ELF-1 (cell line): ENCODE results near the gene GSG1L.

ENCODE experiments used
- DNase-seq: peaks from one replicate; pipeline ENCODE4 v3.0.0-alpha.2; 2016; ENCODE audit warnings: low read depth, low spot score

GSG1L gene

DNA sequence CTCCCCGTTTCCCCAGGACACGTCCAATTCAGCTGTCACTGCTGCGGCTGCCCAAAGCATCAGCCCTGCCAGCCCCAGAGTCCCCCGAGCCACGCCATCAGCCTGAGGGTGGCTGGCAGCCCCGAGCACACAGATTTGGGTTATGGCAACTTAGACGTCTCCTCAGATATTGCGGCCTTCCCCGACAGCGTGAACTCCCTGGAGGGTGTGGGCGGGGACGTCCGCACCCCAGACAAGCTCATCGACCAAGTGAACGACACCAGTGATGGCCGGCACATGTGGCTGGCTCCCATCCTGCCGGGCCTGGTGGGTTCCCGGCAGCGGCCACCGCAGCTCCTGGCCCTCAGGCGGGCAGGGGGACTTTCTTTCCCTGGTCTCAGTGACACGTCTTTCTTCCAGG lies 288.7 kb downstream of the GSG1L start:
- DNase-seq: no peak

GRCh38 chr16:27773344-27773743 lies 290.2 kb downstream of the GSG1L start:
- no peak for DNase-seq

DNA sequence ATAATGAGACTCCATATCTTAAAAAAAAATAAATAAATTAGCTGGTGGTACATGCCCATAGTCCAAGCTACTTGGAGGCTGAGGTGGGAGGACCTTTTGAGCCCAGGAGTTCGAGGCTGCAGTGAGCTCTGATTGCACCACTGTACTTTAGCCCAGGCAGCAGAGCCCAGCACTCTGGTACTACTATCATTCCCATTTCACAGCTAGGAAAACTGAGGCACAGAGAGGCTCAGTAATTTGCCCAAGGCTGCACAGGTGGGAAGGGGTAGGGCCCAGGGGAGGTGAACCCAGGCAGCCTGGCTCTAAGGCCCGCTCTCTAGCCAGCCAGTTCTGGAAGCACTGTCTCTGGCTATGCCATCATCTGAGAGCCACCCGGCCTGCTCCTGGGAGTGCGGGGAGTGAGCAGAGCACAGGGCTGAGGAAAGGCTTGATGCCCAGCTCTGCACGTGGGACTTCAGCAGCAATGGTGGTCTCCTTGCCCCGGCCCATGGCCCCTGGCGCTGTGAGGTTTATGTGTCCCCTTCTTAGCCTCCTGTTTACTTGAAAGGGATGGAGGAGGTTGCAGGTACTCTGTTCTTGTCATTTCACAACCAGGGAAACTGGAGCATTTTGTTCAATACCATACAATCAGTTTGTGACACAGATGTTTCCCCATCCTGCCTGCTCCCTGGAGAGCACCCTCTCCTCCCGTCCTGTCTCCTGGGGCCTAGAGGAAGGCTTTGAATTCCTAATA lies 291.3 kb downstream of the GSG1L start:
- no peak for DNase-seq

- no peak for DNase-seq
Measured at GRCh38 chr16:27771201-27771910, 292.2 kb downstream of the GSG1L start.

DNA sequence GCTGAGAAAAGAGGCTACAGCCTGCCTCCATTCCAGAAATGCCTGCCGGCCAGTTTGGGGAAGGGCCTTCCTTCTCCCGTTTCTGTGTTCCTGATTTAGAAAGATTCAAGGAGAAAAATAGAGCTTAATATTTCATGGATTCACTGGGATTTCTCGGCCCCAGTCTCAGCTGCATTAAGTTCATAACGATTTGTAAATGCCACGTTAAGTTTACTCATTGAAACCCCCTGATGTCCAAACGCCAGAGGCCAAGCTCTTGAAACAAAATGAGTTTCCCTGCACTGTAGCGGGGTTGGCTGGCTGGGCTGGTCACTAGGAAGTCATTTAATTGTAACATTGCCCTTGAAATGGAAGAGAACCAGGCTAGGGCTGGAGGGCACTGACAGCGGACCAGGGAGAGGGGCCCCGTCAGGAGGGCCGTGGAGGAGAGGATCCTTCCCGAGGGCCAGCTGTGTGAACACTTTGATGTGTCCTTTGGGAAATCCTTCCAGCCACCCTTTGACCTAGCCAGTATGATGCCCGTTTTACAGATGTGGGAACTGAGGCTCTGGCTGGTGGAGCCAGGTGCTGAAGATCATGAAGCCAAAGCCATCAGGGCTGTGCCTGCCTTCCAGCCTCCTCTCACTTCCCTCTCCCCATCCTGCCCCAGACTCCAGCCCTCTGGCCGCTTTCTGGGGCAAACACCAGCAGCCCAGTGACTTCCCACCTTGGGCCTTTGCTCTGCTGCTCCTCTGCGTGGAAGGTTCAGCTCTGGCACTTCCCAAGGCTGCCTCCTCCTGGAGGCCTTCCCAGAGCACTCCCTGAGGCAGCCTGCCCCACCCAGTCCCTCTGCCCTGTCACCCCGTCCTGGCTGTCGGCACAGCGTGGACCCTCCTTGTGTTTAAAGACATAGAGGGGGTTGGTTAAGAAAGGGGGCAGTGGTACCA lies 293.0 kb downstream of the GSG1L start:
- no peak for DNase-seq

- peak; percentile 67 for DNase-seq
Measured at GRCh38 chr16:27769561-27770255, 293.8 kb downstream of the GSG1L start.

DNA sequence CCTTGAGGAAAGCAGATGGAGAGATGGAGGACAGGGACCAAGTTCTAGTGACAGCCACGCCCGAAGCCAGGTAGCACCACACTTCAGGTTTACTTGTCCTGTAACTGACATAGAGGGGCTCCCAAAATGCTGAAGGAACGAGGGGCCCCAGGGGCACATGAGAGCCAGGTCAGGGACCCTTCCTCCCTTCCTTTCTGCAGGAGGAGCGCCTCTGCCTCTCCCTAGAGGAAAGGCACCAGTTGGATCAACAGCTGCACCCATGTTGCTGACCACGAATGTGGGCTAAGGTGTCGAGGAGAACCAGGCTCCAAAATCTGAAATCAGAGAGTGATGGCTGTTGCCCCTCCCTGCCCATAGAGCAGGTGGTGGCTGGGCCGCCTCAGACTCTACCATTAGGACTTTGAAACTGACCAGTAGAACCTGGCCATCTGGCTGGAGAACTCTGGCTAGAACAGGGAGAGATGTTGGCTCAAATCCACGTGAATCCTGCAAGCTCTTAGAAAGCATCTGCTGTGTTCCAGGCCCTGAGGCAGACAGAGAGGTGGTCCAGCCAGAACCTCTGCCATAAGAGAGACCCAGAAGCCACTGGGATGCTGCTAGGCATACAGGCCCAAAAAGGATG lies 294.8 kb downstream of the GSG1L start:
- DNase-seq: no peak

DNA sequence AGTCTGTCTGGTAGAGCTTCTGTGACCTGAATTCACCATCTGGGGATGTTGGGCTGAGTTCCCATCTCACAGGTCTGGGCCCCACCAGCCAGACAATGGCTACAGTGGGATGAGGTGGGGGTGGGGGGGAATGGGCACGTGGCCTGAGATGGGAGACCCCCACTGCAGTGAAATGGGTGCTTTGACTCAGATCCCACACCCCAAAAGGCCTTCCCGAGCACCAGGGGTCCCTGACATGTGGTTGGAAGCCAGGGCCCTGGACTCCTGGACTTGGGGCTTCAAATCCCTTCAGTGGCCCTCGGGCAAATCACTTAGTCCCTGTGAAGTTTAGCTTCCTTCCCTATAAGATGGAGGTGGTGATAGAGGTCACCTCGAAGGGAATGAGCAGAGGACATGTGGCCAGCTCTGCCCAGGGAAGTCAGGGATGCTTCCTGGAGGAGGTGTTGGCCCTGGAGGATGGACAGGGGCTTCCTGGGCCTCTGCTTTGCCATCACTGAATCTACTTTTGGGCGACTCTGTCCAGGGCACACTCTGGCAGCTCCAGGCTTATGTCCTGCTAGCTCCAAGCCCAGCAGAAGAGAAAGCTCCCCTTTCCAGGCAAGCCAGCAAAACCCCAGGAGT lies 295.4 kb downstream of the GSG1L start:
- DNase-seq: no peak

GRCh38 chr16:27767081-27767480 lies 296.4 kb downstream of the GSG1L start:
- DNase-seq: no peak

- DNase-seq: no peak
Measured at GRCh38 chr16:27766236-27766925, 297.1 kb downstream of the GSG1L start.

DNA sequence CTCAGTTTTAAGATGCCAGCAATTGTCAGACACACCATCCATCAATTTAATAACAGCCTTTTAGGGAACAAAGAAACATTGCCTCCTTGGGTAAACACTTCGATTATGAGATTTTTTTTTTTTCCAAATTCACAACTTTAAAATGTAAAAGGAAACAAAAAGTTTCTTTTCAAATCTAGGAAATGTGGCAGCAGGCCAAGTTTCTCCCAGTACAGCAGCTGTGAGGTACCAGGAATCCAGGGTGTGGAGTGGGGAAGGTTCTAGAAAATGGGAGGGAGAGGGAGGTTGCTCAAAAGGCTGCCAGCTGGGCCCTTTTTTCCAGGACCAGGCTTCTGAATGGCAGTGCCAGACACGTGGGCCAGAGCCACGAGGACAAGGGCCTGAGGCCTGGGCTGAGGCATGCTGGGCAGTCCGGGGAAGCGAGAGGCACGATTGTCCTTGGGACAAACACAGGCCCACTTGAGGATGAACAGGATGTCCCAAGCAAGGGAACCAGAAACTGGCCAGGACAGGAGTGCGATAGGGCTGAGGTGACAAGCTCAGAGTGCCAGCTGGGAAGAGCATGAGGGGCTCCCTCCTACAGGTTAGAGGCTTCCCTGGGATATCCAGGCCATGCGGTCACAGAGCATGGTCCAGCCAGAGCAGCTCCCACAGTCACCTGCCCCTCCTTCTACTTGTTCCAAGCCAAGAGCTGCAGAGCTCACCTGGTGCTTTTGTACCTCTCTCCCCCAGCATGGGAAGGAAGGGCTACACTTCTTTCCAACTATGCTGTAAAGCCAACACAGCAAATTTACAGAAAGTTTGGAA lies 298.4 kb downstream of the GSG1L start:
- no peak for DNase-seq

GRCh38 chr16:27764427-27764826 lies 299.1 kb downstream of the GSG1L start:
- no peak for DNase-seq

GRCh38 chr16:27762441-27762840 lies 301.1 kb downstream of the GSG1L start:
- no peak for DNase-seq

DNA sequence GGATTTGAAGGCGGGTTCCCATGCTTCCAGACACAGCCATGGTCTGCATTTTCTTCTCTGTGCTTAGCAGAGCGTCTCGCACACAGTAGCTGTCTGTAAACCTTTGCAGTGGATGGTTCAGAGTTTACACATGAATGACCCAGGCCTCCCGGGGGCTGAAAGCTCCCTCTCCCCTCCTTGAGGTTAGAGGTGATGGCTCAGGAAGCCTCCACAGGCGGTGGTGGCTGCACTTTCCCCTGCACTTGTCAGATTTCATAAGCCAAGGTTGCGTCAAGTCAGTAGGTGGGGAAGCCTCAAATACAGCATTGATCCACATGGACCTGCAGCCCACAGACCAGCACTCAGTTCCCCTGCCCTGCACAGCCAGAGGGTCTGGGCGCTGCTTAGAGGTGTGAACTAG lies 301.7 kb downstream of the GSG1L start:
- DNase-seq: no peak

DNA sequence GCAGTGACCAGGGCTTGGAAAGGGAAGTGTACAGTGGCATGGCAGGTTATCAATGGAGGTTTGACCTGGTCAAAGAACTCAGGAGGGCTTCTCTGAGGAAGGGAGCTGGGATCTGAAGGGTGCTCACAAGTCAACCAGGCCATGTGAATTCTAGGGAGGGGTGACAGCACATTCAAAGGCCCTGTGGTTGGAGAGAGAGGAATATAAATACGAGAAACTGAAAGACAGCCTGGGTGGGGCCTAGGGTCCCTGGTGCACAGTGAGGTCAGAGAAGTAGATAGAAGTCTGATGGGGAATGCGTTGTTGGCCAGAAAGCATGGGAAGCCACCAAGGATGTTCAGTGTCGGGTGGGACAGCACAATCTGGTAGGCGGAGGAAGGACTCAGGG lies 302.7 kb downstream of the GSG1L start:
- no peak for DNase-seq

DNA sequence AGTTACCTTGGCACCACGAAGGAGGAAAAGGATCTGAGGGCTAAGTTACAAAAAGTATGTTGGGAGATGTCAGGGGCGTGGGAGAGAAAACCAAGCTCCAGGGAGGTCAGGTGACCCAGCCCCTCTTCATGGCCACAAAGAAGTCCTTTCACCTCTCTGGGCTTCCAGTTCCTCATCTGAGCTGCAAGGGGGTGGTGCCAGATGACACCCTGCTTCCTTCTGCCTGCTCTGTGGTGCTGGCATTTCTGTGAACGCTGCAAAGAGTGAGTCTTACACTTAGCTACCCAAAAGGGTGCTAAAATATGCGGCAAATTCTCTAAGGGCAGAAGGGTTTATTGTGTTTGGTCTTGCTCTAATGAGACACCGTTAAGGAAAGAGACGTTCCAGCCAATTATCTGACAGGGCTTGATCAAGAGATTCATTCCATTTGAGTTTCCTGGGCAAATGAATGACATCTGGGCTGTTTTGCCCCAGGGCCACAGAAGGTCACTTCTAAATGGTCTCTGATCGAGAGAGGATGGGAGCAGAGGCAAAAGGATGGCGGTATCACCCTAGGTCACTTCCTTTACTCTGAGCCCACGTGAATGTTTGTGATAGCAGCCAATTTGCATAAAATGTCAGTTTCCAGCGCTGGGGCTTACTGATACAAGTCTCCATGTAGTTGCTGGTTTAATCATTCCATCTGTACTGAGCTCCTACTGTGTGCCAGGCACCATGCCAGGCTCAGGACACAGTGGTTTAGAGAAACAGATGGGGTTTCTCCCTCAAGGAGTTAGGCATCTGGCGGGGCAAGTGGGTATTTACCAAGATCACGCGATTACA lies 303.3 kb downstream of the GSG1L start:
- no peak for DNase-seq

DNA sequence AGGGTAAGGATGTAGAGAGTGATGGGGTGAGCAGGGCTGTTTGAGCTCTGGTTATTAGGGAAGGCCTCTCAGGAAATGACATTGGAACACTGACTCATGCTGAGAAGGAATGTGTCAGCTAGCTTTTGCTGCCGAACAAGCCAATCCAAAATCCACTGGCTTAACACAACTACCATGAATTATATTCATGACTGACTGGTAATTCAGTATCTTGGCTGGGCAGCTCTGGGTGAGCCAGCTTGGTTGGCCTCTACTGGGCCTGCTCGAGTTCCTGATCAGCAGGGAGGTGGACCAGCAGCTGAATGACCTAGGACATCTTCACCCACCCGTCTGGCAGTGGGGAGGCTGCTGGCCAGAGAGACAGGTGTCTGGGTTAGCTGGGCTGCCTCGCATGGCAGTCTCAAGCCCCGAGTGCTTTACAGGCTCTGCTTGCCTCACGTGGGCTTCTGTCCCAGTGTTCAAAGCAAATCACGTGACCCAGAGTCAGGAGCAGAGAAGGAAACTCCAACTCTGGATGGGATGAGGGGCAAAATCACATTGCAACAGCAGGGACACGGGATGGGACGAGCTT lies 304.1 kb downstream of the GSG1L start:
- DNase-seq: peak; percentile 27

- DNase-seq: no peak
Measured at GRCh38 chr16:27758544-27758943, 305.0 kb downstream of the GSG1L start.
